ENCODE results near the gene WDHD1.
"Not testable (repeated sequence)": the region's sequence is repeated elsewhere in the genome, so short reads cannot be mapped to it uniquely, and the experiment has no call there.

DNA sequence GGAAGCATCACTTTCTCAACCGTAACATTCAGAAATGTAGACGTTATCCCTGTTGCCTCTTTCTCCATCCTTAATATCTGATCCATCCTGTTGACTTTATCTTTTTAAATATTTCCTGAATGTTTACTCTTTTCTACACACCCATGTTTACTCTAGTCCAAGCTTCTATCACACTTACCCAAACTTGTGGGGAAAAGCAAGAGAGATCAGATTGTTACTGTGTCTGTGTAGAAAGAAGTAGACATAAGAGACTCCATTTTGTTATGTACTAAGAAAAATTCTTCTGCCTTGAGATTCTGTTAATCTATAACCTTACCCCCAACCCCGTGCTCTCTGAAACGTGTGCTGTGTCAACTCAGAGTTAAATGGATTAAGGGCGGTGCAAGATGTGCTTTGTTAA lies 2.5 kb downstream of the WDHD1 start:
- TF ChIP-seq EZH2phosphoT487 (conservative IDR thresholded peaks at IDR 0.05; ENCODE audit: low read length): not testable (repeated sequence)
- TF ChIP-seq, protein P1, sequence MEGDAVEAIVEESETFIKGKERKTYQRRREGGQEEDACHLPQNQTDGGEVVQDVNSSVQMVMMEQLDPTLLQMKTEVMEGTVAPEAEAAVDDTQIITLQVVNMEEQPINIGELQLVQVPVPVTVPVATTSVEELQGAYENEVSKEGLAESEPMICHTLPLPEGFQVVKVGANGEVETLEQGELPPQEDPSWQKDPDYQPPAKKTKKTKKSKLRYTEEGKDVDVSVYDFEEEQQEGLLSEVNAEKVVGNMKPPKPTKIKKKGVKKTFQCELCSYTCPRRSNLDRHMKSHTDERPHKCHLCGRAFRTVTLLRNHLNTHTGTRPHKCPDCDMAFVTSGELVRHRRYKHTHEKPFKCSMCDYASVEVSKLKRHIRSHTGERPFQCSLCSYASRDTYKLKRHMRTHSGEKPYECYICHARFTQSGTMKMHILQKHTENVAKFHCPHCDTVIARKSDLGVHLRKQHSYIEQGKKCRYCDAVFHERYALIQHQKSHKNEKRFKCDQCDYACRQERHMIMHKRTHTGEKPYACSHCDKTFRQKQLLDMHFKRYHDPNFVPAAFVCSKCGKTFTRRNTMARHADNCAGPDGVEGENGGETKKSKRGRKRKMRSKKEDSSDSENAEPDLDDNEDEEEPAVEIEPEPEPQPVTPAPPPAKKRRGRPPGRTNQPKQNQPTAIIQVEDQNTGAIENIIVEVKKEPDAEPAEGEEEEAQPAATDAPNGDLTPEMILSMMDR (IDR thresholded peaks at IDR 0.05; ENCODE audit: insufficient read depth, low read length, poor library complexity, severe bottlenecking): not testable (repeated sequence)

All from SU-DHL-6 (cell line).